ENCODE results near the gene GPR151.

DNA sequence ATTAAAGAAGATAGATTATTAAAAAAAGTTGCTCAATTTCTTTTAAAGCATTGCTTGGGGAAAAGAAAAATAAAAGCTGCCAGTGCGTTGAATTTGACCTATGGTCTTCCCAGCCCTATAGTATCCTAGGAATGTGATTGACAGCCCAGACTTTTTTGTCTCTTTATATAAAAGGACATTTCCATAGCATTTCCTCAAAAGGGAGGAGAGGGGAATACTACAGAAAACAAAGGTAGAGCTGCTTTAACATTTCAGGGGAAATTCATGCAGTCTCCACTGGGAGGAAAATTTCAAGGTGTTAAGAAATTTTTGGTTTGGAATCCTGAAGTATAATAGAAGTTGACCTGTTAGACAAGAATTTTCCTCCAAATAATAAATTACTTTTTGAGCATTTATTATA is 17.9 kb upstream of the GPR151 start:
- TF ChIP-seq, protein P1, sequence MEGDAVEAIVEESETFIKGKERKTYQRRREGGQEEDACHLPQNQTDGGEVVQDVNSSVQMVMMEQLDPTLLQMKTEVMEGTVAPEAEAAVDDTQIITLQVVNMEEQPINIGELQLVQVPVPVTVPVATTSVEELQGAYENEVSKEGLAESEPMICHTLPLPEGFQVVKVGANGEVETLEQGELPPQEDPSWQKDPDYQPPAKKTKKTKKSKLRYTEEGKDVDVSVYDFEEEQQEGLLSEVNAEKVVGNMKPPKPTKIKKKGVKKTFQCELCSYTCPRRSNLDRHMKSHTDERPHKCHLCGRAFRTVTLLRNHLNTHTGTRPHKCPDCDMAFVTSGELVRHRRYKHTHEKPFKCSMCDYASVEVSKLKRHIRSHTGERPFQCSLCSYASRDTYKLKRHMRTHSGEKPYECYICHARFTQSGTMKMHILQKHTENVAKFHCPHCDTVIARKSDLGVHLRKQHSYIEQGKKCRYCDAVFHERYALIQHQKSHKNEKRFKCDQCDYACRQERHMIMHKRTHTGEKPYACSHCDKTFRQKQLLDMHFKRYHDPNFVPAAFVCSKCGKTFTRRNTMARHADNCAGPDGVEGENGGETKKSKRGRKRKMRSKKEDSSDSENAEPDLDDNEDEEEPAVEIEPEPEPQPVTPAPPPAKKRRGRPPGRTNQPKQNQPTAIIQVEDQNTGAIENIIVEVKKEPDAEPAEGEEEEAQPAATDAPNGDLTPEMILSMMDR (IDR thresholded peaks at IDR 0.05; ENCODE audit: low read depth, low read length, missing input control), result no peak
- TF ChIP-seq, protein P2, sequence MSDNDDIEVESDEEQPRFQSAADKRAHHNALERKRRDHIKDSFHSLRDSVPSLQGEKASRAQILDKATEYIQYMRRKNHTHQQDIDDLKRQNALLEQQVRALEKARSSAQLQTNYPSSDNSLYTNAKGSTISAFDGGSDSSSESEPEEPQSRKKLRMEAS (IDR thresholded peaks at IDR 0.05), result no peak
- TF ChIP-seq GABPA (IDR thresholded peaks at IDR 0.05 in 1 of 2, conservative IDR thresholded peaks at IDR 0.05 in 1 of 2), result no peak

Measured in liver (tissue), 3 donors.